Hepatocyte (in vitro differentiated cells): ENCODE measurements around the gene KCNN2.

Experiments used
- EZH2 ChIP-seq: fragments of 200-600 bp; sonication (generic); IDR thresholded peaks from 2 replicates; pipeline ENCODE4 v1.6.1; 2016; ENCODE audit warnings: antibody characterized with exemption, mild to moderate bottlenecking, borderline replicate concordance
- EZH2phosphoT487 ChIP-seq: fragments of 200-600 bp; sonication (generic); IDR thresholded peaks from one replicate; pipeline ENCODE4 v1.6.1; 2018; ENCODE audit warnings: antibody characterized with exemption, mild to moderate bottlenecking, low read depth, moderate library complexity; ENCODE audit not compliant: unreplicated experiment, severe bottlenecking

DNA sequence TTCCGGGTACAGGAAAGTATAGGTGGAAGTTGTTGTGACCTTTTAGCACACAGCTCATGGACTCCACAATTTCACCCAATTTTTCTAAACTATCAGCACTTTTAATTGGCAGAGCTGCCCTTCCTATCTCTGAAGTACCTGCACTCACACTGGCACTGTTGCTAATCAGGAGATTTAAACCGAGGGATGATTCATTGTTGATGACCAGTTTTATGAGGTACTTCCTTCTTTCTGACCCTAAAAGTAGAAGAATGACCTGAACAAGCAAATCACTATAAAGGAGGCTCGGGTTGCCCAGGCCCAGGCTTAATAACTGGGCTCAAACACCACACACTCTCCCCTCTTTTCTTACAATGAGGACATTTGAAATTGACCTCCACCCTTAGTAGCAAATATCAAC, 105.9 kb downstream of the KCNN2 start:
- TF ChIP-seq EZH2phosphoT487 (no peak), EZH2 (no peak)
